ENCODE data around the gene MTRFR.

The MTRFR gene

DNA sequence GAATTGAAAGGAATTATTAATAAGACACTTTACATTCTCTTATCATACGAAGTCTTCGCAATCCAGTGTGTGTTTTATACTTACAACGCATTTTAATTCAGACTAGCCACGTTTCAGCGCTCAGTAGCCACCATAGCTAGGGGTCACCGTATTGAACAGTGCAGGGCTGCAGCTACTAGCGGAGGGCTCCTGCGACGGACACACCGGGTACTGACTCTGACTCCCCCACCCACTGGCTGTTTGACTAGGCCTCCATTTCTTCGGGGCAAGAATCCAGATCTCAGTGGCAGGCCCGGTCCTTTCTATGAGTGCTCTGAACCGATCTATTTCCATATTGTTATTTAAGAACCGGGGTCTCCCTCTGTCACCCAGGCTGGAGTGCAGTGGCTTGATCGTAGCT is 39.9 kb downstream of the MTRFR start:
- 85% methylated on average over 15 of the region's 15 CpGs for WGBS
- Histone ChIP-seq H3K36me3 (ENCODE audit: insufficient read depth, low read length) (peaks cover 6% of the 10 kb centered on the region; the same call in 1 of the 2 replicates), H3K9me3 (ENCODE audit: insufficient read depth, low read depth, low read length) (no peaks in the 10 kb centered on the region), H3K27ac (ENCODE audit: low read depth, low read length) (no peak overlapping the region), H3K27me3 (ENCODE audit: insufficient read depth, low read length) (no peaks in the 10 kb centered on the region), H3K4me1 (ENCODE audit: insufficient read depth, low read length) (peaks cover 21% of the 10 kb centered on the region; the same call in 1 of the 2 replicates), H3K4me3 (ENCODE audit: low read length) (no peak overlapping the region), H3K9ac (ENCODE audit: low read depth, low read length) (no peak overlapping the region)

GRCh38 chr12:123278101-123278627 is 44.9 kb downstream of the MTRFR start:
- WGBS: 99% methylated on average over 2 of the region's 2 CpGs
- no peaks in the 10 kb centered on the region for H3K9me3 ChIP-seq (ENCODE audit: insufficient read depth, low read depth, low read length)
- no peaks in the 10 kb centered on the region for H3K36me3 ChIP-seq (ENCODE audit: insufficient read depth, low read length)
- H3K9ac ChIP-seq (ENCODE audit: low read depth, low read length): no peak overlapping the region
- no peaks in the 10 kb centered on the region for H3K27me3 ChIP-seq (ENCODE audit: insufficient read depth, low read length)
- no peak overlapping the region for H3K4me3 ChIP-seq (ENCODE audit: low read length)
- no peaks in the 10 kb centered on the region for H3K4me1 ChIP-seq (ENCODE audit: insufficient read depth, low read length)
- no peak overlapping the region for H3K27ac ChIP-seq (ENCODE audit: low read depth, low read length)

DNA sequence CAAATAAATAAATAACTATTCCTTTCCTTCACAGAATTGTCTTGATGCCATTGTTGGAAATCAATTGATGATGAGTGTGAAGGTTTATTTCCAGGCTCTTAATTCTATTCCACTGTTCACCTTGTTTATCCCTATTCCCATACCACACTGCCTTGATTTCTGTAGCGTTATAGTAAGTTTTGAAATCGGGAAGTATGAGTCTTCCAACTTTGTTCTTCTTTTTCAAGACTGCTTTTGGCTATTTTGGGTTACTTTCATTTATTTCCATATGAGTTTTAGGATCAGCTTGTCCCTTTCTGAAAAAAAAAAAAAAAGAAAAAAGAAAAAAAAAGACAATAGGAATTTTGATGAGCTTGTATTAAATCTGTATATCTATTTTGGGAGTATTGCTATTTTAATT is 47.7 kb downstream of the MTRFR start:
- H3K4me1 ChIP-seq (ENCODE audit: insufficient read depth, low read length): no peaks in the 10 kb centered on the region
- H3K9me3 ChIP-seq (ENCODE audit: insufficient read depth, low read depth, low read length): no peaks in the 10 kb centered on the region
- no peak overlapping the region for H3K27ac ChIP-seq (ENCODE audit: low read depth, low read length)
- H3K4me3 ChIP-seq (ENCODE audit: low read length): no peak overlapping the region
- no peaks in the 10 kb centered on the region for H3K36me3 ChIP-seq (ENCODE audit: insufficient read depth, low read length)
- WGBS: no CpG with 5 or more reads among the region's 2 CpGs
- H3K27me3 ChIP-seq (ENCODE audit: insufficient read depth, low read length): no peaks in the 10 kb centered on the region
- H3K9ac ChIP-seq (ENCODE audit: low read depth, low read length): no peak overlapping the region

DNA sequence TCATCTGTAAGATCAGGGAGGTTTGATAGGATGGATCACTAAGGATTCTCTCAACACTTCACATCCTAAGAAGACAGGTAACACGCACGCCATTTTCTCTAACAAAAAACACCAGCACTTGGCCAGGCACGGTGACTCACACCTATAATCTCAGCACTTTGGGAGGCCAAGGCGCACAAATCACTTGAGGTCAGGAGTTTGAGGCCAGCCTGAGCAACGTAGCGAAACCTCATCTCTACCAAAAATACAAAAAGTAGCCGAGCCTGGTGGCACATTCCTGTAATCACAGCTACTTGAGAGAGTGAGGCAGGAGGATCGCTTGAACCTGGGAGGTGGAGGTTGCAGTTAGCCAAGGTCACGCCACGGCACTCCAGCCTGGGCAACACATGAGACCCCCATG is 48.9 kb downstream of the MTRFR start:
- Histone ChIP-seq H3K27ac (ENCODE audit: low read depth, low read length) (no peak overlapping the region), H3K9me3 (ENCODE audit: insufficient read depth, low read depth, low read length) (no peaks in the 10 kb centered on the region), H3K27me3 (ENCODE audit: insufficient read depth, low read length) (no peaks in the 10 kb centered on the region), H3K36me3 (ENCODE audit: insufficient read depth, low read length) (no peaks in the 10 kb centered on the region), H3K4me1 (ENCODE audit: insufficient read depth, low read length) (0 out of 2 replicates have a peak, but pooled peaks cover 4% of the 10 kb centered on the region), H3K9ac (ENCODE audit: low read depth, low read length) (no peak overlapping the region), H3K4me3 (ENCODE audit: low read length) (no peak overlapping the region)
- 94% methylated on average over 8 of the region's 10 CpGs for WGBS

DNA sequence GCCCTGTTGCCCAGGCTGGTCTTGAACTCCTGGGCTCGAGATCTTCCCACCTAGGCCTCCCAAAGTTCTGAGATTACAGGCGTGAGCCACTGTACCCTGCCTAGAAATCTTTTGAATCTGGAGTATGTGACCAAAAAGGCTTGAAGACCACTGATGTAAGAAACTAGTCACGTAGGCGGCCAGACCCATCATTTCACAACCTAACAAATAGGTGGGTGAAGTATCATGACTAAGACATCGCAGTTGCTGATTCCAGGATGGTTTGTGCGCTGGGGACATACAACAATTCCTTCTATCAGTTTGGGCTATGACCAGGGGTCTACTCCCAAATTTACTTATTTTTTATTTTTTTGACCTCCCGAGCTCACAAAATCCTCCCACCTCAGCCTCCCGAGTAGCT is 50.2 kb downstream of the MTRFR start:
- no peaks in the 10 kb centered on the region for H3K27me3 ChIP-seq (ENCODE audit: insufficient read depth, low read length)
- H3K36me3 ChIP-seq (ENCODE audit: insufficient read depth, low read length): no peaks in the 10 kb centered on the region
- no peaks in the 10 kb centered on the region for H3K9me3 ChIP-seq (ENCODE audit: insufficient read depth, low read depth, low read length)
- 0 out of 2 replicates have a peak, but pooled peaks cover 4% of the 10 kb centered on the region for H3K4me1 ChIP-seq (ENCODE audit: insufficient read depth, low read length)
- H3K9ac ChIP-seq (ENCODE audit: low read depth, low read length): no peak overlapping the region
- WGBS: 94% methylated on average over 8 of the region's 8 CpGs
- H3K27ac ChIP-seq (ENCODE audit: low read depth, low read length): no peak overlapping the region
- no peak overlapping the region for H3K4me3 ChIP-seq (ENCODE audit: low read length)

DNA sequence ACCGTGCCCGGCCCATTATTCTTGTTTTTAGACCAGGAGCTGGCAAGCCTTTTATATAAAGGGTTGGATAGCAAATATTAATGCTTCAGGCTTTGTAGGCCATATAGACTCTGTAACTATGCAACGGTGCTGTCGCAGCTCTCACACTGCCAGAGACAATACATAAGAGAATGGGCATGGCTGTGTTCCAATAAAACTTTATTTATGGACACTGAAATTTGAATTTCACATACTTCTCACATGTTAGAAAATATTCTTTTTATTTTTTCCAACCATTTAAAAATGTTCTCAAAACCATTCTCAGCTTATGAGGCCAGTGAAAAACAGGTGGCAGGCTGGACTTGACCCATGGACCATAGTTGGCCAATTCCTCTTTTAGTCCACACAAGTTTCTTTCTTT is 51.4 kb downstream of the MTRFR start:
- Histone ChIP-seq H3K9me3 (ENCODE audit: insufficient read depth, low read depth, low read length) (no peaks in the 10 kb centered on the region), H3K9ac (ENCODE audit: low read depth, low read length) (no peak overlapping the region), H3K4me1 (ENCODE audit: insufficient read depth, low read length) (0 out of 2 replicates have a peak, but pooled peaks cover 4% of the 10 kb centered on the region), H3K27me3 (ENCODE audit: insufficient read depth, low read length) (no peaks in the 10 kb centered on the region), H3K4me3 (ENCODE audit: low read length) (no peak overlapping the region), H3K27ac (ENCODE audit: low read depth, low read length) (no peak overlapping the region), H3K36me3 (ENCODE audit: insufficient read depth, low read length) (peaks cover 7% of the 10 kb centered on the region)
- 97% methylated on average over 4 of the region's 4 CpGs for WGBS

- WGBS: 81% methylated on average over 9 of the region's 9 CpGs
- peaks cover 21% of the 10 kb centered on the region for H3K36me3 ChIP-seq (ENCODE audit: insufficient read depth, low read length)
- H3K9me3 ChIP-seq (ENCODE audit: insufficient read depth, low read depth, low read length): no peaks in the 10 kb centered on the region
- no peaks in the 10 kb centered on the region for H3K27me3 ChIP-seq (ENCODE audit: insufficient read depth, low read length)
- H3K4me3 ChIP-seq (ENCODE audit: low read length): no peak overlapping the region
- H3K4me1 ChIP-seq (ENCODE audit: insufficient read depth, low read length): 0 out of 2 replicates have a peak, but pooled peaks cover 4% of the 10 kb centered on the region
- H3K9ac ChIP-seq (ENCODE audit: low read depth, low read length): no peak overlapping the region
- H3K27ac ChIP-seq (ENCODE audit: low read depth, low read length): peak overlapping the region; percentile 23; the same call in 1 of the 2 replicates
These were observed 53.6 kb downstream of the MTRFR start for GRCh38 chr12:123286652-123287373.

DNA sequence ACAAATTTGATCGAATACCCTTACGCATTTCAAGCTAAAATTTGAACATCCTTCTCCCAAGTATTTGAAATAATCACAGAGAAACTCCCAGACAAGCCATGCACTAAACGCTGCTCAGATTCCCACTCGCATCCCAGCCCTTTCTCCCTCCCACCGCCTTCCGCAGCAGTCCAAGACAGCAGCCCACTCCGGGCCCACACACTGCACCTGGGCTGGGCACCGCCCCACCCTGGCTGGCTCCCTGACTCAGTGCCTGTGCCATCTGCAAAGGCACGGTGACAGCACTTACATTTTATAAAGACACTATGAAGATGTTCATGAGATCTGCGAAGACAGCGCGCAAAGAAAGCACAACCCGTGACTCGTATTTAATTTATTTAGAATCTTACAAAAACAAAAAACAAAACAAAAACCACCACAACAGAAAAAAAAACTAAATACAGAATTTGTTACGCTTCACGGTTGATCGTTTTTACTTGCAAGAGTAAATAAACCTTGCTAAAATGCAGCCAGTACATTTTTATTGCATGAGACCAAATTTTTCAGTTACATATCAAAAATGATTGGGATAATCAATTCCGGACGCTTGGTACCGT is 55.6 kb downstream of the MTRFR start:
- no peak overlapping the region for H3K4me3 ChIP-seq (ENCODE audit: low read length)
- 0 out of 2 replicates have a peak, but pooled peaks cover 4% of the 10 kb centered on the region for H3K4me1 ChIP-seq (ENCODE audit: insufficient read depth, low read length)
- no peak overlapping the region for H3K9ac ChIP-seq (ENCODE audit: low read depth, low read length)
- 97% methylated on average over 20 of the region's 20 CpGs for WGBS
- no peaks in the 10 kb centered on the region for H3K27me3 ChIP-seq (ENCODE audit: insufficient read depth, low read length)
- H3K27ac ChIP-seq (ENCODE audit: low read depth, low read length): no peak overlapping the region
- H3K9me3 ChIP-seq (ENCODE audit: insufficient read depth, low read depth, low read length): no peaks in the 10 kb centered on the region
- H3K36me3 ChIP-seq (ENCODE audit: insufficient read depth, low read length): peaks cover 42% of the 10 kb centered on the region

DNA sequence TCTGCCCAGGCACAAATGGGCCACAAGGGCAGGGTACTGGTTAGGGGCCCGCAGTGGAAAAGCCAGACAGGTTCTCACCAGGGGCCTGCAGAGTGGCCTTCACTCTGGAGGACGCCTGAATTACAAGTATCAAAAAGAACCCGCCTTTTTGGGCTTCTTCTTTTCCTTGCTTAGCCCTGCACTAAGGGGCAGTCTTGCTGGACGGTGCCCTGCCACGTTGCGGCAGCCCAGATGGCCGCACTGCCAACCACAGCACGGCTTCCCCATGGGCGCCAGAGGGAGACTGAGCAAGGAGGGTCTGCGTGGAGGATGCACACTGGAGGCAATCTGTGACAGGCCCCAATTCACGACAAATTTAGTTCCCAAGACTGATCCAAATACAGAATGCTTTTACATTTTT is 56.7 kb downstream of the MTRFR start:
- WGBS: 97% methylated on average over 11 of the region's 11 CpGs
- Histone ChIP-seq H3K4me3 (ENCODE audit: low read length) (no peak overlapping the region), H3K27ac (ENCODE audit: low read depth, low read length) (no peak overlapping the region), H3K36me3 (ENCODE audit: insufficient read depth, low read length) (peaks cover 52% of the 10 kb centered on the region), H3K4me1 (ENCODE audit: insufficient read depth, low read length) (0 out of 2 replicates have a peak, but pooled peaks cover 4% of the 10 kb centered on the region), H3K9ac (ENCODE audit: low read depth, low read length) (no peak overlapping the region), H3K9me3 (ENCODE audit: insufficient read depth, low read depth, low read length) (no peaks in the 10 kb centered on the region), H3K27me3 (ENCODE audit: insufficient read depth, low read length) (no peaks in the 10 kb centered on the region)

DNA sequence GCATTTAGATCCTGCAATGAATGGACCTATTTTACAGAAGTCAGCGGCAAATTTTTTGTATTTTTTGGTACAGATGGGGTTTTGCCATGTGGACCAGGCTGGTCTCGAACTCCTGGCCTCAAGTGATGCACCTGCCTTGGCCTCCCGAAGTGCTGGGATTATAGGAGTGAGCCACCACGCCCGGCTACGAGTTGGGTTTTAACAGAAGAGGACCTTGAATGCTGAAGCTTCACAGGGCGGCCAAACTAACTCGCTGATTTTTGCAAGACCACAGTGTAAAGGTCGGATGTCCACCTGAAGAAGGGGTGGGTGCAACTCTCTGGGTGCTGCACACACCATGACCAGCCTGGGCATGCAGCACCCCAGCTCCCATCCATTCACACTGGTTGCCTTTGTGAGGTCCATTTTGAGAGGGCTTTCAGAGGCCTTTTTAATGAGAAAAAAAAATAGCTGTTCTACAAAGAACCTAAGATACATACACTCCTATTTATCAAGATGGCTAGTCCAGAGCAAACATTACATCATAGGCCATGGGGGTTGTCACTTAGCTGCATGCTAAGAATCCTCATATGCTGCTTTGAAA is 60.0 kb downstream of the MTRFR start:
- peaks cover 84% of the 10 kb centered on the region for H3K36me3 ChIP-seq (ENCODE audit: insufficient read depth, low read length)
- H3K27me3 ChIP-seq (ENCODE audit: insufficient read depth, low read length): no peaks in the 10 kb centered on the region
- no peaks in the 10 kb centered on the region for H3K4me1 ChIP-seq (ENCODE audit: insufficient read depth, low read length)
- no peak overlapping the region for H3K9ac ChIP-seq (ENCODE audit: low read depth, low read length)
- H3K4me3 ChIP-seq (ENCODE audit: low read length): no peak overlapping the region
- WGBS: 90% methylated on average over 9 of the region's 9 CpGs
- no peak overlapping the region for H3K27ac ChIP-seq (ENCODE audit: low read depth, low read length)
- H3K9me3 ChIP-seq (ENCODE audit: insufficient read depth, low read depth, low read length): no peaks in the 10 kb centered on the region

GRCh38 chr12:123305136-123305535 is 71.9 kb downstream of the MTRFR start:
- 94% methylated on average over 3 of the region's 3 CpGs for WGBS
- no peaks in the 10 kb centered on the region for H3K27me3 ChIP-seq (ENCODE audit: insufficient read depth, low read length)

More at GRCh38 chr12:123305136-123305535, 71.9 kb downstream of the MTRFR start:
- Histone ChIP-seq H3K36me3 (ENCODE audit: insufficient read depth, low read length) (peaks cover 99% of the 10 kb centered on the region), H3K9ac (ENCODE audit: low read depth, low read length) (no peak overlapping the region), H3K4me3 (ENCODE audit: low read length) (no peak overlapping the region), H3K4me1 (ENCODE audit: insufficient read depth, low read length) (no peaks in the 10 kb centered on the region), H3K9me3 (ENCODE audit: insufficient read depth, low read depth, low read length) (no peaks in the 10 kb centered on the region), H3K27ac (ENCODE audit: low read depth, low read length) (no peak overlapping the region)
